Type B pancreatic cell (in vitro differentiated cells): ENCODE data around the gene B2M. TPM values are rescaled to one million over a fixed set of nuclear protein-coding genes. Genes with fewer than 3 reads are reported as not detected.
A peak's percentile ranks its signal among the peaks of the same experiment; 100 is the strongest.
"Not testable (repeated sequence)": the region's sequence is repeated elsewhere in the genome, so short reads cannot be mapped to it uniquely, and the experiment has no call there.

Experiments used
- DNase-seq: peaks from one replicate; pipeline ENCODE4 v3.0.0; 2021; ENCODE audit warnings: mixed read lengths; ENCODE audit not compliant: unreplicated experiment; ENCODE audit errors: extremely low spot score
- H3K27ac Mint-ChIP-seq: 2 replicates; pipeline ENCODE4 v1.8.0; 2021; ENCODE audit warnings: mild to moderate bottlenecking, mixed read lengths
- H3K27me3 Mint-ChIP-seq: 2 replicates; pipeline ENCODE4 v1.8.0; 2021; ENCODE audit warnings: mixed read lengths
- H3K36me3 Mint-ChIP-seq: 2 replicates; pipeline ENCODE4 v1.8.0; 2021; ENCODE audit warnings: mixed read lengths
- H3K4me1 Mint-ChIP-seq: one replicate; pipeline ENCODE4 v1.8.0; 2021; ENCODE audit warnings: mixed read lengths; ENCODE audit not compliant: unreplicated experiment
- H3K4me3 Mint-ChIP-seq: 2 replicates; pipeline ENCODE4 v1.8.0; 2021; ENCODE audit warnings: mild to moderate bottlenecking, mixed read lengths
- H3K9me3 Mint-ChIP-seq: 2 replicates; pipeline ENCODE4 v1.8.0; 2021; ENCODE audit warnings: mixed read lengths
- total RNA-seq: library from RNA; stranded (reverse); gene quantifications from 2 replicates; pipeline ENCODE4 v1.2.1, GENCODE V29; 2021; ENCODE audit warnings: low replicate concordance
- TF ChIP-seq, protein P1 (sequence below): fragments of 200-600 bp; sonication (generic); conservative IDR thresholded peaks from 2 replicates; pipeline ENCODE4 v1.5.0; 2021; ENCODE audit warnings: antibody characterized with exemption, mild to moderate bottlenecking

The B2M gene
- total RNA-seq, 1 donor from 2014 or later: 400 TPM

DNA sequence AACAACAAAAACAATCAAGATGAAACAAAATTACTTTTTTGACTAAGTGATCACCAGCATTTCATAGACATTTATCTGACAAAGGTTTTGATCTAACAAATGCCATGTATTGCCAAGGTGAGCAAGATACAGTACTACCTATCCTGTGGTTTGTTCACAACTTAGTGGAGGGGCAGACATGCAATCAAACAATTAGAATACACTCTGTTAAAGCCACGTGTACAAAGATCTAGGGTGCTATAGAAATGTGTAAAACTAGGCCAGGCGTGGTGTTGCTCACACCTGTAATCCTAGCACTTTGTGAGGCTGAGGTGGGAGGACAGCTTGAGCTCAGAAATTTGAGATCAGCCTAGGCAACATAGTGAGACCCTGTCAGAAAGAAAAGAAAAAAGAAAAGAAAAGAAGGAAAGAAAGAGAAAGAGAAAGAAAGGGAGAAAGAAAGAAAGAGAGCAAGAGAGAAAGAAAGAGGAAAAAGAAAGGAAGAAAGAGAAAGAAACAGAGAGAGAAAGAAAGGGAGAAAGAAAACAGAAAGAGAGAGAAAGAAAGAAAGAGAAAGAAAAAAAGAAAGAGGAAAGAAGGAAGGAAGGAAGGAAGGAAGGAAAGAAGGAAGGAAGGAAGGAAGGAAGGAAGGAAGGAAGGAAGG is 23.6 kb downstream of the B2M start:
- no peaks in the 10 kb centered on the region for H3K9me3 Mint-ChIP-seq
- H3K36me3 Mint-ChIP-seq: peaks cover 8% of the 10 kb centered on the region
- no peak overlapping the region for H3K4me3 Mint-ChIP-seq
- no peaks in the 10 kb centered on the region for H3K27me3 Mint-ChIP-seq
- H3K4me1 Mint-ChIP-seq: peaks cover 5% of the 10 kb centered on the region
- no peak for DNase-seq
- TF ChIP-seq, protein P1, sequence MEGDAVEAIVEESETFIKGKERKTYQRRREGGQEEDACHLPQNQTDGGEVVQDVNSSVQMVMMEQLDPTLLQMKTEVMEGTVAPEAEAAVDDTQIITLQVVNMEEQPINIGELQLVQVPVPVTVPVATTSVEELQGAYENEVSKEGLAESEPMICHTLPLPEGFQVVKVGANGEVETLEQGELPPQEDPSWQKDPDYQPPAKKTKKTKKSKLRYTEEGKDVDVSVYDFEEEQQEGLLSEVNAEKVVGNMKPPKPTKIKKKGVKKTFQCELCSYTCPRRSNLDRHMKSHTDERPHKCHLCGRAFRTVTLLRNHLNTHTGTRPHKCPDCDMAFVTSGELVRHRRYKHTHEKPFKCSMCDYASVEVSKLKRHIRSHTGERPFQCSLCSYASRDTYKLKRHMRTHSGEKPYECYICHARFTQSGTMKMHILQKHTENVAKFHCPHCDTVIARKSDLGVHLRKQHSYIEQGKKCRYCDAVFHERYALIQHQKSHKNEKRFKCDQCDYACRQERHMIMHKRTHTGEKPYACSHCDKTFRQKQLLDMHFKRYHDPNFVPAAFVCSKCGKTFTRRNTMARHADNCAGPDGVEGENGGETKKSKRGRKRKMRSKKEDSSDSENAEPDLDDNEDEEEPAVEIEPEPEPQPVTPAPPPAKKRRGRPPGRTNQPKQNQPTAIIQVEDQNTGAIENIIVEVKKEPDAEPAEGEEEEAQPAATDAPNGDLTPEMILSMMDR: no peak
- H3K27ac Mint-ChIP-seq: no peak overlapping the region

DNA sequence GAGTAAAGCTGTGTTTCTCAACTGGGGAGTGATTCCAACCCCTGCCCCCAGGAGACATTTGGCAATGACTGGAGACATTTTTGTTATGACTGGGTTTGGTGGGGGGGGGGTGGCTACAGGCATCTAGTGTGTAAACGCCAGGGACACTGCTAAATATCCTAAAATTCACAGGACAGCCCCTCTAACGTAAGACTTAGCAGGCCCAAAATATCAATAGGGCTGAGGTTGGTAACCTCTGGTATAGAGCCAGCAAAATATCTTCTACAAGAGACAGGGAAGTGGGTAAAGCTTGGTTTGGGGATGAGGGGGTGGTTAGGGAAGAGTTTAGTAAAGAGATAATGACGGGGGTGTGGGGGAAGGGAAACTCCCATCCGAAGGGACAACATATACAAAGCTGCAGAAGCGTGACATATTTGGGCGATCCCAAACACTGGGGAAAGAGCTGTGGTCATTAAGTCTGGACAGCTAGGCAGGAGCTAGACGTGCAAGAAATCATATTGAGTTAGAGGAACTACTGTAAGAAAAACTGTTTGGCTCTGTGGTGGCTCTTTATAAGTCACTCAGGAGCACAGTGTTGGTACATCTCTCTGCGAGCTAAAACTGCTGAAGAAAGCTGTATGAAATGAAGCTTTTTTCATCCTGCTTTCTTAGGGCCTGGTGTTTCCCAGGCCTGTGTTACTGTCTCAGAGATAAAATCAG is 24.3 kb downstream of the B2M start:
- no peak overlapping the region for H3K4me3 Mint-ChIP-seq
- H3K27ac Mint-ChIP-seq: peak overlapping the region; percentile 12
- DNase-seq: no peak
- TF ChIP-seq, protein P1: no peak
- peaks cover 8% of the 10 kb centered on the region for H3K36me3 Mint-ChIP-seq
- peaks cover 5% of the 10 kb centered on the region for H3K4me1 Mint-ChIP-seq
- H3K27me3 Mint-ChIP-seq: no peaks in the 10 kb centered on the region
- H3K9me3 Mint-ChIP-seq: no peaks in the 10 kb centered on the region

DNA sequence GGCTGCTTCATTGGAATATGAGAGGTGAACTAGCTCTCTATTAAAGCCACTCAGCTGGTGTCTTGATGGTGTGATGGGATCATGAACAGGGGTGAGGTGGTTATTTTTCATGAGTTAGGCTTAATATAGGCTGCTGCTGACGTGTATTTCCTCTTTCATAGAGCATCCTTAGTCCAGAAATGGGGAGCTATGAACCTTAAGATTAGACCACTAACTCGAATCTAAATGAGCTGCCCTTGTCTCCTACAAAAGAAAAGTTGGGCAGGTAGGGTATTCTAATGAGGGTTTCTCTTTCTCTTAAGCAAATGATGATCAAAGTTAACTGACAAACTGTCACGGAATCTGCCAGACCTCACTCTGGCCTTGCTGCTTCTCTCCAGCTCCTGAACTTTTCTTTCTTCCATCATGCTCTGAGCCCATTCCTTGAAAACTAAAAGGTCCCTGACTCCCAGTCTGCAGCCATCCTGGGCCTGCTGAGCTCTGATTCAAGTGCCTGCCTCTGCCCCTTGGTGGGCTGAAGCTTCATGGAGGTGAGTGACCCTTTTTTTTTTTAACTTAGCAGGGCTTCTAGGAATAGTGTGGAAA is 25.0 kb downstream of the B2M start, which contains the start of gene TRIM69:
Gene TRIM69 (plus strand): TSS at position 348 of the 585 bp plus-strand sequence. CDS start 177 bp downstream, at position 525.
- no peak for DNase-seq
- H3K4me3 Mint-ChIP-seq: no peak within 1 kb of the TSS
- H3K27me3 Mint-ChIP-seq: no peaks in the 10 kb centered on the region
- H3K27ac Mint-ChIP-seq: peak within 1 kb of the TSS; percentile 12
- peaks cover 5% of the 10 kb centered on the region for H3K4me1 Mint-ChIP-seq
- peaks cover 6% of the 10 kb centered on the region for H3K36me3 Mint-ChIP-seq
- TF ChIP-seq, protein P1: no peak
- no peaks in the 10 kb centered on the region for H3K9me3 Mint-ChIP-seq

DNA sequence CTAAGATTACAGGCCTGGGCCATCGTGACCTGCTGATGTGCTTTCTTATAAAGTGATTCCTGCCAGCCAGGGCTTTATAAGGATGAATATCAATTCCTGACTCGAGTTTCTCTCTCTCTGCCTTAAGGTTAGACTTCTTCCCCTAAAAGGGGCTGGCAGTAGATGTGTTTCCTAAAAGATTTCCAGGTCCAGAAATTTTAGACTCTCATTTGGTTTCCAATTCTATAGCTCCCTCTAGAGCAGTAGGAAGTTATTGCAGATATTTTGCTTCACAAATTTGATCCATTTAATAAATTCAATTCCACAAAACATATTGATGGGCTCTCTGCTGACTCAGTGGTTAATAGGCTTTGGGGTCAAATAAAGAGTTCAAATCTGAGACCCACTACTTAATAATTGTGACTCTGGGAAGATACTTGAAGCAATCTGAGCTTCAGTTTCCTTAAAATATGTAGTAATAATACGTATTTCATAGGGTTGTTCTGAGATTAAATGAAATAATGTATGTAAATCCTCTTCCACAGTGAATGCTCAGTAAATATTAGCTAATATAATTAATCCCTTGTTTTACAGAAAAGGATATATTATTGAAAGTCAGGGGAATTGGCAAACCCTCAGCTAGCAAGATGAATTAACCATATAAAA is 27.1 kb downstream of the B2M start:
- TF ChIP-seq, protein P1: peak; percentile 77
- no peaks in the 10 kb centered on the region for H3K9me3 Mint-ChIP-seq
- H3K27ac Mint-ChIP-seq: no peak overlapping the region
- H3K27me3 Mint-ChIP-seq: no peaks in the 10 kb centered on the region
- no peak overlapping the region for H3K4me3 Mint-ChIP-seq
- H3K36me3 Mint-ChIP-seq: no peaks in the 10 kb centered on the region
- DNase-seq: no peak
- H3K4me1 Mint-ChIP-seq: peaks cover 5% of the 10 kb centered on the region

DNA sequence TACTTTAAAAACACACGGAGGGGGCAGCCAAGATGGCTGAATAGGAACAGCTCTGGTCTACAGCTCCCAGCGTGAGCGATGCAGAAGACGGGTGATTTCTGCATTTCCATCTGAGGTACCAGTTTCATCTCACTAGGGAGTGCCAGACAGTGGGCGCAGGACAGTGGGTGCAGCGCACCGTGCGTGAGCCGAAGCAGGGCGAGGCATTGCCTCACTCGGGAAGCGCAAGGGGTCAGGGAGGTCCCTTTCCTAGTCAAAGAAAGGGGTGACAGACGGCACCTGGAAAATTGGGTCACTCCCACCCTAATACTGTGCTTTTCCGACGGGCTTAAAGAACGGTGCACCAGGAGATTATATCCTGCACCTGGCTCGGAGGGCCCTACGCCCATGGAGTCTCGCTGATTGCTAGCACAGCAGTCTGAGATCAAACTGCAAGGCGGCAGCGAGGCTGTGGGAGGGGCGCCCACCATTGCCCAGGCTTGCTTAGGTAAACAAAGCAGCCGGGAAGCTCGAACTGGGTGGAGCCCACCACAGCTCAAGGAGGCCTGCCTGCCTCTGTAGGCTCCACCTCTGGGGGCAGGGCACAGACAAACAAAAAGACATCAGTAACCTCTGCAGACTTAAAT is 28.0 kb downstream of the B2M start:
- not testable (repeated sequence) for H3K27me3 Mint-ChIP-seq, H3K4me3 Mint-ChIP-seq, H3K27ac Mint-ChIP-seq, H3K36me3 Mint-ChIP-seq, DNase-seq, H3K9me3 Mint-ChIP-seq, H3K4me1 Mint-ChIP-seq

DNA sequence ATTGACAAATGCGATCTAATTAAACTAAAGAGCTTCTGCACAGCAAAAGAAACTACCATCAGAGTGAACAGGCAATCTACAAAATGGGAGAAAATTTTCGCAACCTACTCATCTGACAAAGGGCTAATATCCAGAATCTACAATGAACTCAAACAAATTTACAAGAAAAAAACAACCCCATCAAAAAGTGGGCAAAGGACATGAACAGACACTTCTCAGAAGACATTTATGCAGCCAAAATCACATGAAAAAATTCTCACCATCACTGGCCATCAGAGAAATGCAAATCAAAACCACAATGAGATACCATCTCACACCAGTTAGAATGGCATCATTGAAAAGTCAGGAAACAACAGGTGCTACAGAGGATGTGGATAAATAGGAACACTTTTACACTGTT is 32.1 kb downstream of the B2M start:
- not testable (repeated sequence) for H3K4me3 Mint-ChIP-seq, H3K27ac Mint-ChIP-seq, H3K4me1 Mint-ChIP-seq, H3K9me3 Mint-ChIP-seq, H3K27me3 Mint-ChIP-seq, H3K36me3 Mint-ChIP-seq, DNase-seq
